ENCODE results near the gene SHANK3.

Gene SHANK3

GRCh38 chr22:50695421-50696250 lies 23.0 kb downstream of the SHANK3 start:
- DNase-seq (ENCODE audit: low spot score) = no peak
- in situ Hi-C loops (cut with MboI; ENCODE audit: low sequenced_read_pairs, unreplicated experiment) = no loop called here
- no peak for TF ChIP-seq CTCF (IDR thresholded peaks at IDR 0.05; ENCODE audit: borderline replicate concordance, control extremely low read depth, extremely low read depth, insufficient read depth, missing control alignments)

DNA sequence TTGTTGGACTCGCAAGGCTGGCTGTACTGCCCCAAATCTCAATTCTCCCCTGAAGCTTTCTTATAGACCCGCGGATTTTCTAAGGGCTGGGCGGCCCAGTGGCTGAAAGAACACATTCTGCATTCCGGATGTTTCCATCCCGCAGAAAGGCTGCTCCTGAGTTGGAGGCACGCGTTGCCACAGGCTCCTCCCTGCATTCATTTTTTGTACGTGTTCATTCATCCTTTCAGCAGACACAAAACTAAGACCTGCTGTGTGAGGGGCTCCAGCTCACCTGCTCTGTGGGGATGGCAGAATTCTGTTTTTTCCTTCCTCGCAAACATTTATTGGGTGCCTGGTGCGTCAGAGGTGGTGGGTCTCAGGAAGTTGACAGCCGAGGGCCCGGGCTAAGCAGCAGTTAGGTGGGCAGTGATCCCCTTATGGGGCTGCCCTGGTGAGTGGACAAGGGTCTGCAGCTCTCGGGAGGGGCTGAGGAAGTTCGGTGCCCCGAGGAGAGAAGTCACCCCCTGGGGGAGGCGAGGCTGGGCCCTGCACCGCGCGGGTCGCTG lies 23.7 kb downstream of the SHANK3 start:
- in situ Hi-C loops (cut with MboI; ENCODE audit: low sequenced_read_pairs, unreplicated experiment) = no loop called here
- DNase-seq (ENCODE audit: low spot score) = no peak
- no peak for TF ChIP-seq CTCF (IDR thresholded peaks at IDR 0.05; ENCODE audit: borderline replicate concordance, control extremely low read depth, extremely low read depth, insufficient read depth, missing control alignments)

DNA sequence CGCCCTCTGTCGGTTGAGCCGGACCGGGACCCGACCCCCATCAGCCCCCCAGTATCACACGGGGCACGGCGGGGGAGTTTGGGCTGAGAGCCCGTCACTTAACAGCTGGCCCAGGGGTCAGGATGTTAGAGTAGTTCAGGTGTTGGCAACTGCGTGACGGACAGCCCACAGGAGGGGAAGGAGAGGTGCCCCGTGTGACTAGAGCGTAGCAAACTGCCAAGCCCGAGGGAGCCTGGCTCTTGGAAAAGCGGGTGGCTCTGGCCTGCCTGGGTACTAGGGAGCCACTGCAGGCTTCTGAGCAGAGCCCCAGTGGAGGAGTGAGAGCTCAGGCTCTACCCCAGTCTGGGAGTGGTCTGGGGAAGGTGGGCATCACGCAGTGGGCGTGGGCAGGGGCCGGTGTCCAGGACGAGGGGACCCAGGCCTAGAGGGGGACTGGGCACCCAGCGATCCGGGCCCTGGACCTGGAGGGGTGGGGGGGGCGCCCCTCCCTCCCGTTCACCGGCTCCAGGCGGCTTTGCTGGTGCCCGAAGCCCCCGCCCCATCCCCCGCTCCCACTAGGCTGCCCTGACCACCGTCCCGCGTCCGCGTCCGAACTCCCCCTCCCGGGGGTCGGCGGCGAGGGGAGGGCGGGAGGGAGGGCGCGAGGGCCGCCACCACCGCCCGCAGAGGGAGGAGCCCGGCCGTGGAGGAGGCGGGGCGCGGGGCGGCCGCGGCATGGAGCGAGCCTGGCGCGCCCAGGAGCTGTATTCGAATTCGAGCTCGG lies 24.4 kb downstream of the SHANK3 start:
- DNase-seq (ENCODE audit: low spot score) = no peak
- TF ChIP-seq CTCF (IDR thresholded peaks at IDR 0.05; ENCODE audit: borderline replicate concordance, control extremely low read depth, extremely low read depth, insufficient read depth, missing control alignments) = no peak
- in situ Hi-C loops (cut with MboI; ENCODE audit: low sequenced_read_pairs, unreplicated experiment) = no loop called here

GRCh38 chr22:50697667-50698506 lies 25.3 kb downstream of the SHANK3 start:
- TF ChIP-seq CTCF (IDR thresholded peaks at IDR 0.05; ENCODE audit: borderline replicate concordance, control extremely low read depth, extremely low read depth, insufficient read depth, missing control alignments) = no peak
- no peak for DNase-seq (ENCODE audit: low spot score)
- in situ Hi-C loops (cut with MboI; ENCODE audit: low sequenced_read_pairs, unreplicated experiment) = no loop called here

DNA sequence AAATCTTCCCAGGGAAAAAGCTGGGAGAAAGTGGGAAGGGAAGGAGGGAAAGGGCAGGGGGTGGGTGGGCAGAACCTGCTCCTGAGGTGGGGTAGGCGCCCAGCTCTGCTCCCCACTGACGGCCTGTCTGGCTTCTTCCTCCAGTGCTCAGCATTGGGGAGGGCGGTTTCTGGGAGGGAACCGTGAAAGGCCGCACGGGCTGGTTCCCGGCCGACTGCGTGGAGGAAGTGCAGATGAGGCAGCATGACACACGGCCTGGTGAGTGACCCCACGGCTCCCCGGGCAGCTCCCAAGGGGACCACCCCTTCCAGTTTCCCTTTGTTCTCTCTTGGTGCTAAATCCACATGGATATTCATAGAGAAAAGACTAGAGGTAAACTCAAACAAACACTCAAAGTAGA lies 25.9 kb downstream of the SHANK3 start:
- no peak for TF ChIP-seq CTCF (IDR thresholded peaks at IDR 0.05; ENCODE audit: borderline replicate concordance, control extremely low read depth, extremely low read depth, insufficient read depth, missing control alignments)
- DNase-seq (ENCODE audit: low spot score) = no peak
- in situ Hi-C loops (cut with MboI; ENCODE audit: low sequenced_read_pairs, unreplicated experiment) = no loop called here
